ENCODE data around the gene VTI1A.
"Not testable (repeated sequence)": the region's sequence is repeated elsewhere in the genome, so short reads cannot be mapped to it uniquely, and the experiment has no call there.

Gene VTI1A

GRCh38 chr10:112848868-112849430 is 401.9 kb downstream of the VTI1A start:
- DNase-seq (ENCODE audit: low read depth, low spot score), result no peak
- H3K4me3 ChIP-seq (ENCODE audit: low read length), result no peak overlapping the region

- DNase-seq (ENCODE audit: low read depth, low spot score), result no peak
- no peak overlapping the region for H3K4me3 ChIP-seq (ENCODE audit: low read length)
Measured at GRCh38 chr10:112849546-112849945, 402.5 kb downstream of the VTI1A start.

GRCh38 chr10:112851181-112851580 is 404.2 kb downstream of the VTI1A start:
- no peak overlapping the region for H3K4me3 ChIP-seq (ENCODE audit: low read length)
- no peak for DNase-seq (ENCODE audit: low read depth, low spot score)

GRCh38 chr10:112851588-112852211 is 404.7 kb downstream of the VTI1A start:
- H3K4me3 ChIP-seq (ENCODE audit: low read length), result no peak overlapping the region
- no peak for DNase-seq (ENCODE audit: low read depth, low spot score)

GRCh38 chr10:112852306-112852705 is 405.3 kb downstream of the VTI1A start:
- no peak for DNase-seq (ENCODE audit: low read depth, low spot score)
- no peak overlapping the region for H3K4me3 ChIP-seq (ENCODE audit: low read length)

- DNase-seq (ENCODE audit: low read depth, low spot score), result no peak
- no peak overlapping the region for H3K4me3 ChIP-seq (ENCODE audit: low read length)
Measured at GRCh38 chr10:112855134-112855533, 408.1 kb downstream of the VTI1A start.

GRCh38 chr10:112857493-112857892 is 410.5 kb downstream of the VTI1A start:
- no peak for DNase-seq (ENCODE audit: low read depth, low spot score)
- no peak overlapping the region for H3K4me3 ChIP-seq (ENCODE audit: low read length)

- H3K4me3 ChIP-seq (ENCODE audit: low read length), result no peak overlapping the region
- DNase-seq (ENCODE audit: low read depth, low spot score), result no peak
Measured at GRCh38 chr10:112858986-112859651, 412.1 kb downstream of the VTI1A start.

GRCh38 chr10:112859793-112860192 is 412.8 kb downstream of the VTI1A start:
- no peak overlapping the region for H3K4me3 ChIP-seq (ENCODE audit: low read length)
- DNase-seq (ENCODE audit: low read depth, low spot score), result no peak

GRCh38 chr10:112863461-112863860 is 416.4 kb downstream of the VTI1A start:
- DNase-seq (ENCODE audit: low read depth, low spot score); H3K4me3 ChIP-seq (ENCODE audit: low read length): not testable (repeated sequence)
